DMS153 treated with DMSO at 0.1 percent for 48 hours (cell line): ENCODE results near the gene FHOD3.
"Not testable (repeated sequence)": the region's sequence is repeated elsewhere in the genome, so short reads cannot be mapped to it uniquely, and the experiment has no call there.

Experiments
- DNase-seq: peaks from one replicate; lab custom pipeline; 2025; ENCODE audit not compliant: unreplicated experiment; lab: John Stamatoyannopoulos, UW

FHOD3 gene

DNA sequence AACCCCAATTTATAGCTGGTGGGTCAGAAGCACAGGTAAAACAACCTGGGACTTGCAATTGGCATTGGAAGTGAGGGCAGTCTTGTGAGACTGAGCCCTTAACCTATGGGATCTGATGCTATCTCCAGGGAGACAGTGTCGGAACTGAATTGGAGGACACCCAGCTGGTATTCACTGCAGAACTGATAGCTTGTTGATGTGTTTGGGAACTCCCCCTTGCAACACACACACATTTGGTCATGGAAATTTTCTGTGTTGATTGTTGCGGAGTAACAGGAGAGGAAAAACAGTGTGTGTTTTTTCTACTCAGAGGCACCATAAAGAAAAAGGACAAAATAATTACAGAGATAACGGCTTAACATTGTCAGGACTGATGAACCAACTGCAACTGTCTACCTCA, 515.2 kb downstream of the FHOD3 start:
- DNase-seq = no peak

DNA sequence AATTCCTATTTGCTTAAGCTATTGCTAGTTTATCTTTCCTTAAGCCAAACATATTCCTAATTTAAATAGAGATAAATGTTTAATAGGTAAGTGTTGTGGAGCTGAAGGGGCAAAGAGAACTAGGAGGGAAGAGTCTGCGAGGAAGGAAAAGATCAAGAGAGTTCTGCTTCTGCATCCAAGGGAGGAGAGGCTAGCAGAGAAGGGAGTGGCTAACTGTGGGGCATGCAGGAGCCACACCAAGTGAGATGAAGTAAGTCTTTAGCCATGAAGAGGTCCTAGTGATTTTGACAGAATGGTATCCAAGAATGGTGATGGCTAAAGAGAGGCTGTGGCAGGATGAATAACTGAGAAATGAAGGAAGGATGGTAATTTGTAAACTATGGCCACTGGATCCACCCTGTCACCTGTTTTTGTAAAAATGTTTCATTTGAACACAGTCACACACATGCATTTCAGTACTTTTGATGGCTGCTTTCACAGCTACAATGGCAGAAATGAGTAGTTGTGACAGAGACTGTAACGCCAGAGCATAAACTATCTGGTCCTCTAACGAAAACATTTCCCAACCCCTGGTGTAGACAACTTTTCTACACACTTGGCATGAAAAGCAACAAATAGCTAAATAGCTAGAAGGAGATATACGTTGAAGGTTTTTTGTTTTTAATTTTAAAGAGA, 515.7 kb downstream of the FHOD3 start:
- DNase-seq = no peak

DNA sequence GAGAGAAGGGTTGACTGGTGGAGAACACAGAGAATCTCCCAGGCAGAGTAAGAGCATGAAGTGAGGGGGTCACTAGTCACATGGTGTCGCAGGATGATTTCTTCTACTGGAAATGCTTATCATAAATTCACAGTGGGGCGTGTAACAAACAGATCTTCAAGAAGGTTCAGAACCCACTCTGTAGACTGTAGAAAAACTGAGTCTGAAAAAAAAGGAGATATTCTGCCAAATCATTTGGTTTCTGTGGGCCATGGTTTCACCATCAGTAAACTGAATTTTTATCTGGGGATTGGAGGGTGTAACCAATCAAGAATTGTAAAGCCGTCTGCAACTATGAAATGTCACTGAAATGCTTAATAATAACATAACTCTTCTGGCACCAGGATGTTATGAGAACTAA, 516.3 kb downstream of the FHOD3 start:
- no peak for DNase-seq

DNA sequence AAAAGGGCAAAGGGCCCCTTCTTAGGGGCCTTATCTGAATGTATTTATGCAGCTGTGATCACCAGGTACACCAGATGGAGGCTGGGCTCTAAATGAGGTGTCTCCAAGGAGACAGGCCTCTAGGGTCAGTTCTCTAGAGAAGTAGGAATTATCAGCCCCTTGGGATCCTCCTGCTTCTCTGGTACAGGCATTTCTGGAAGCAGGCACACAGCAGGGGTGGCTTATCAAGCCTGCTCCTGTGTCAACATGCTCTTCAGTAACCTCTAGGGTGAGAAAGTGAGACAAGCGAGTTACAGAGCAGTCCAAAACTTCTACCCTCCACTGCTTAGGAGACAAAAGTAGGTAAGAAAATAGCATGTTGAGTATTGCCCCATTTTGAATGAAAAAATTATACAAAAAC, 517.5 kb downstream of the FHOD3 start:
- no peak for DNase-seq

DNA sequence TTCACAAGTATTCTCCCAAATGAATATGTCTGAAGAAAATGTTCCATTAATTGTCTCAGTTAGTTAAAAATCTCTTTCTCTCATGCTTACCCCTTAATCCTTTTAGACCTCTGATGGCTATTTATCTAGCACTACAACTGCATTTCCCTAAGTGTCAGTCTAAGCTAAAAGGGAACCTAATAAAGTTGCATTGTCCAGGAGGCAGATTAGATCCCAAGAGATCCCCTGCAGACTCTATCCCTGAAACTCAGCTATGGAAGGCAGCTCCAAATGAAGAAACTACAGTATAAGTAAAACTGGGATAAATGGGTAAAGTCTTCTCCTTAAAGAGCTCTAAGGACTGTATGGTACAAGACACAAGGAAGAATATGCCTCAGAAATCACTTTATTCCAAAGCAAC, 518.6 kb downstream of the FHOD3 start:
- not testable (repeated sequence) for DNase-seq

DNA sequence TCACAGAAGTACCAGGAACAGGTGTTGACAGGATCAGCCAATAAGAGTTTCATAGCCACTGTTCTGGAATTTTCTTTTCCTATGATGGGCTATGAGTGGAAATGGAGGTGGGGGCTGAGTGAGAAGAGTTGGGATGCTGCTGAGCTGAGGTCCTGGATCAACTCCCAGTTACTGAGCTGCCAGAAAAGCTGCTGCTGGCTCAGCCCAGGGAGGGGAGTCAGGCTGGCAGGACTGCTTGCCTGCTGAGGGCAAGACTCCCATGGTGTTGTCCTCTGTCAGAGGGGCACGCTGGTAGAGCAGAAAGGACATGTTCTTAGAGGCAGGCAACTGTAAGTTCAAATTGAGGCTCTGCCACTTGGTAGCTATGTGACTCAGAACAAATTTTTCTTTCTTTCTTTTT, 519.5 kb downstream of the FHOD3 start:
- no peak for DNase-seq

DNA sequence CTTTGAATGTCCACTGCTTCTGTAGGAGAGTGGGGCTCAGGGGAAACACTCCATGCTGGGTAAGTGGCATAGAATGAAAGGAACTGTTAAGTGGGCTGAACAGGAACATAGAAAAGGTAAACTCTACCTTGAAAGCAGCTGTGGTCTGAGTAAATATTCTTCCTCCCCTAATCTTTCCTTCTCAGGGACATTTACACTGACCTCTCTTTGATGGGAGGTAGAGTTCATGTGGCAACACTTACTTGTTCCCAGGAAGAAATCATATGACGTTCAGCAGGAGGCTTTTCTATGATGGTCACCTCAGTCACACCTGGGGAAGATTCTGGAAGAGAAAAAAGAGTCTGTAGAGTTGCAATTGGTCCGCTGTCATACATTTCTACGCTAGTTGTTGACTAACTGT, 521.1 kb downstream of the FHOD3 start:
- no peak for DNase-seq

DNA sequence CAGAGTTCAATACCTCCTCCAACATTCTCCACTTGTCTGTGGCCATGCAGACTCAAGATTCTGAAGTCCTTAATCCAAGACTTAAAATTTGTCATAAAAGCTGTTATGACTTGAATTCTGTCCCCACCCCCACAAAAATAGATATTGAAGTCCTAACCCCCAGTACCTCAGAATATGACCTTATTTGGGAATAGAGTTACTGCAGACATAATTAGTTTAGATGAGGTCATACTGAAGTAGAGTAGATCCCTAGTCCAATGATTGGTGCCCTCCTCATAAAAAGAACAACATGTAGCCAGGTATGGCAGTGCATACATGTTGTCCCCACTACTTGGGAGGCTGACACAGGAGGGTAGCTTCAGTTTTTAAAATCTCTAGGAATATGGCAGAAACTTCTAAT, 522.1 kb downstream of the FHOD3 start:
- DNase-seq = no peak

DNA sequence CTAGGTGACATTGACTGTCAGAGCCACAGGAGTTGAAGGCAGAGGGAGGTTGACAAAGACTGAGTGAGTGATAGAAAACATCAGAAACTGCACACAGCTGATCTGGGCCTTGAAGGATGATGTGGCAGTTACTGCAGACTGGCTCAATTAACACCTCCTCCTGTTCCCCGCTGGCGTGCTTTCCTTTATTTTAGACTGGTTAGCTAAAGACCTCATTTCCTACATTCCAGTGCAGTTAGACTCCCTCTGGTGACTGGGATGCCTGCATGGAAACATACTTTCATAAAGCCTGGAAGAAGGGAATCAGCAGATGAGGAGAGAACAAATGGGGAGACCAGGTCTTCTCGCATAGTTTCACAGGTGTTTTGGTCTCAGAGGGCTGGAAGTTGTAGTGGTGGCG, 524.2 kb downstream of the FHOD3 start:
- DNase-seq = no peak

DNA sequence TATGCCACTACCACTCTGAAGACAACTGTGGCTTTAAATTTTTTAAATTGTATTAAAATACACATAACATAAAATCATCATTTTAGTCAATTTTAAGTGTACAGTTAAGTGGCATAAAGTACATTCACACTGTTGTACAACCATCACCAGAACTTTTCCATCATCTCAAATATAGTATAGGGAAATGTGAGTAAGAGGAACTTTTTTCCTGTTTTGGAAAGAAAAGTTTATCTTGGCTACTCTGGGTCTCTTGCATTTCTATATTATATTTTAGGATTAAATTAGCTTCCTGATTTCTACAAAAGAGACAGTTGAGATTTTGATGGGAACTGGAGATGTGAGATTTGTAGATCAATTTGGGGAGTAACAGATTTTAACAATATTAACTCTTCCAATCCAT, 528.0 kb downstream of the FHOD3 start:
- no peak for DNase-seq

DNA sequence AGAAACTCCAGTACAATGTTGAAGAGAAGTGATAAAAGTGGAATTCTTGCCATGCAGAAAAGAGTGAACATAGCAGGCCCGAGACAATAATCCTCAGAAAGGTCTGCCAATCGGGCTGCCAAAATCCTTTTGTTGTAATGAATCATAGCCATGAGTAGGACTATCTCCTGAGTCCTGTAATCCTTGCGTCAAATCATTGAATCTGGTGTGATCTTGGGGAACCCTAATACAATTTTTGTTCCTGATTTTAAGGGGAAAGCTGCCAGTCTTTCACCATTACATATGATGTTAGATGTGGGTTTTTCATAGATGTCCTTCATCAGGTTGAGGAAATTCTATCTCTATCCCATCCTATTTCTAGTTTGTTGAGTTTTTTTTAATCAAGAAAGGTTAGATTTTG, 529.0 kb downstream of the FHOD3 start:
- DNase-seq = no peak

DNA sequence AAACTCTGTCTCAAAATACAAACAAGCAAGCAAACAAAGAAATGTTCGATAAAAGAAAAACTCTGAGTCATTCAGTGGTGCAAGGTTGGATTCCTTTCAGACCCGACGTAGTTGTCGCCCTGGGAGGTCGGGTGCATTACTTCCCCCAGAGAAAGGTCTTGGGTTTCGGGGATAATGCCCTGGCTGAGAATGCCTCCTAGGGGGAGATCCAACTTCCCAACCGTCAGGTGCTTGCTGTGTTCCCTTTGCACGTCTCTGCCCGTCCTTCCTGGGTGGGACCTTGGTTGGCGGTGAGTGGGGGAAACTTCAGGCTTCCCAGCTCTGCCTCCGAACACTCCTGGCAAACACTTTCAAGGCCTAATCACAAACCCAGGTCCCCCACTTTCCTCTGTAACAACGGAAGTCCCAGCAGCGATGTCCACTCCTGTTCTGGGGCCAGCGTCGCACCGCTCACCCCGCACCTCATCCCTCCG, 530.7 kb downstream of the FHOD3 start:
- peak; percentile 26 for DNase-seq

DNA sequence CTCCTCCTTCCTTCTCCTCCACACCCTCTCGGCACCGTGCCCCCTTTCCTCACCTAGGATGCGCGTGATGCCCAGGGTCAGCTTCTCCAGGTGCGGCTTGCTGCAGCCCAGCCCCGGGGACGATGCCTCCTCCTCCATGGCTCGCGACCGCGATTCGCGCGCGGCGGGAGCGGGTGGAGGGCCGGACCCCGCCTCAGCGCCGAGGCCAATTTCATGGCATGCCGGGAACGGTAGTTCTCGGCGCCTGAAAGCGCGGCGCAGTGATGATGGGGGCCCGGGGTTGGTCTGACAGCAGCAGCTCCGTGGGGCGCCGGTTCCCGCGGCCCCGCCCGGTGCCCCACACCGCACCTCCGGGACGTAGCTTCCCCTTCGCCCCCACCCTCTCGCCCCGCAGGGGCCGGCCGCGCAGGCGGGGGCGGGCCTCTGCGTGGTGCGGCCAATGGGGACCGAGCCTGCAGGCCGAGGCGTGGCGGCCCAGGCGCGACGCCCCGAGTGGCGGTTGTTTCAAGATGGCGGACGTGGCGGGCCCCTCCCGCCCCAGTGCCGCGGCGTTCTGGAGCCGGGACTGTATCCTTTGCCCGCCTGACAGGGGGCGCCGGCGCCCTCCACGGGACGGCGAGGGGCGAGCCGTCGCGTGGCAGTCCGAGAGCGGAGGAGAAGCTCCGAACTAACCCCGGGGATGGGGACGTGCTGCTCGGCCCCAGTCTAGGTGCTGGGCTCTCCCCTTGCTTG, 531.3 kb downstream of the FHOD3 start, which contains the start of the genes KIAA1328 and TPGS2:
Gene KIAA1328 (plus strand): TSS at position 498 of the 732 bp plus-strand sequence. CDS start 12 bp downstream, at position 510.
Gene TPGS2 (minus strand): TSS at position 373 of the 732 bp plus-strand sequence. CDS start 235 bp downstream, at position 138.
- DNase-seq = peak; percentile 79
